NCI-H187 treated with DMSO at 0.1 percent for 48 hours (cell line): ENCODE measurements around the gene FOXI2.

ENCODE experiments used
- DNase-seq: peaks from one replicate; lab custom pipeline; 2025; lab: John Stamatoyannopoulos, UW

FOXI2 gene

DNA sequence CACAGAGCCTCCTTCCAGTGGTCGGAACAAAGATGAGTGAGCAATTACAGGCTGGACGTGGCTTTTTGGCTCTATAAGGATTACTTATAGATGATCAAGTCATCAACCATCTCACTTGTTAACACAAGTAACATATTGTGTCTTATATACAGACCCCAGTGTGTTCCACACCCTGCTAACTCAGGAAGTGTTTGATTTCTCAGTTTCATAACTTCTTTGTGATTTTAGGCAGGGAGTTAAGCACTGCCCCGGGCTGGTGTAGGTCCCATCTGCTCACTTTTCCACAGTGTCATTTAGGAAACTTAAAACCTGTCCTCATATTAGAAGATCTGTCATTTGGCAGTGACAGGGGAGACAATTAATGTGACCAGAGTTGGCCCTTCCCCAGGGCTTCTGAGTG, 6.2 kb downstream of the FOXI2 start:
- DNase-seq = no peak

DNA sequence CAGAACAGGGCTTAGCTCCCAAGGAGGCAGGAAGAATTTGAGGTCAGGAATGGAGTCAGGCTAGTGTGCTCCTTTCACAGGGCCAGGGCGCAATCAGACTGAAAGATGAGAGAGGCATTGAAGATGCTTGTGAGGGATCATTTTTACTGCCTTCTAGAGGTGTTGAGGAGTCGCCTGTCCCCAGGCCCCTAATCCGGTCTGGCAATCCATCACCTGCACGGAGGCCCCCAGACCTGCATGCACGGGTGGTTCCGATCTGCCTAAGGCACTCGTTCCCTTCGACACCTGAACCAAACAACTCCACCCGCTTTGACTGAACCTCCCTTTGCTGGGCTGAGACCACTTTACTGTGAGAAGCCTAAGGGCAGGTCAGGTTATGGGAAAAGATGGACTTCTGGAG, 8.0 kb downstream of the FOXI2 start:
- DNase-seq = no peak

DNA sequence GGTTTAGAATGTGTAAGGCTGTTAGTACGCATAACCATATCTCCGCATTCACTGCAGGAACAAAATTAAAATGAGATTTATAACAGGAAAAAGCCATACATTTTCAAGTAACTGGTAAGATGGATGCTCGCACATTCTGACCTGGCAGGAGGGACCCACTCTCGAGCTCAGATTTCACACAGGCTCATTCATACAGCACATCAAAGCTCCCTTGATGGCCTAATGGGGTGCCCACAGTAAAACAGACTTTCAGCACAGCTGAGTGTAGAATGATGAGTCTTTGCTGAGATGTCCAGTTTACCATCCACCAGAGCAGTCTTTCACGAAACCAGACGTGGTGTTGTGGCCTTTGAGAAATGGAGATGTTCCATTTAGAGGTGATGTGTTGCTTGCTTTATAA, 8.9 kb downstream of the FOXI2 start:
- DNase-seq = no peak

DNA sequence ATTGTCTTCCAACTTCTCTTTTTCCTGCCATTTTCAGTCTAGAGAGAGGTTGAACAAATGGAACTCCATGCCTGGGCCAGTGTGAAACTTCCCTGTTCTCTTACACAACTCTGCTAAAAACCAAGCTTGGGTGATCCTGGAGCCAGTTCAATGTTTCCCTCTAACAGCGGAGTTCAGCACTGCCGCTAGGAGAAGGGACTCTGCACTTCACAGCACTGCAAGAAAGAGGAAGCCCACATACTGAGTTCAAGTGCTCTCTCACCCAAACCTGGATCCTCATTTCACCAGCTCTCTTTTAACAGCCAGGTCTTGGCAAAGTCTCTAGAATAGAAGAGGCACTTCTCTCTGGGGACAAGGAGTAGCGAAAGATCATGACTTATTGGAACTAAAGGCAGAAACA, 18.8 kb downstream of the FOXI2 start:
- no peak for DNase-seq

DNA sequence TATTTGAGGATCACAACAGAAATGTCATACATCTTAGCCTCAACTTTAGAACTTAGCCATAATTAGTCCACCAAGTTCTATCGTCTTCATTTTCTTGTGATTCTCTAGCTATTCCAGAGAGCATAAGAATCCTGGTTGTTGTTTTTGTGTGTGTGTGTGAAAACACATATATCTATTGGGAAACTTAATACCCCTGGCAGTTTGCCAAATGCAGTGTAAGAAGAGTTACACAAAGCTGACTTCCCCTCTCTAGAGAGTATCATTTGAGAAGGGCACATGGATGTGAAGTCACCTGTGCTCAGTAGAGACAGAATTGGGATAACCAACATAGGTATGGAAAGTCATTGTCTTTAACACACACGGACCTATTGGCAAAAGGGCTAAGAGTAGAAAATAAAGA, 19.3 kb downstream of the FOXI2 start:
- no peak for DNase-seq

DNA sequence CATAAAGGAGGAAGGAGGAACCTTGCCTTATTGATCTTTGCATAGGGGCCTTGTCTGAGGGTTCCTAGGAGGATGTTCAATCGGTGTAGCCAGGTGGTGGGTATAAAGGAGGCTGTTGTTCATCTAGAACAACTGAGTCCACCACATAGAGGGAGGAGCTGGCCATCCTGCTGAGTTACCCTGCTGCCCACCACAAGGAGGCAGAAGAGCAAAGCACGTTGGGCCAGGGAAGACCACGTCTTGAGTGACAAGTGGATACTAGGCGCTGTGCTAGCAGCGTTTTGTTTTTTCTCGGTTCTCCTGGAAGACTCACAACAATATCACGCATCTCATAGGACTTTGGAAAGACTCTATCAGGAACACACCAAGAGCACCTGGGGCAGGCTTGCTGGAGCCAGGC, 20.0 kb downstream of the FOXI2 start:
- no peak for DNase-seq

DNA sequence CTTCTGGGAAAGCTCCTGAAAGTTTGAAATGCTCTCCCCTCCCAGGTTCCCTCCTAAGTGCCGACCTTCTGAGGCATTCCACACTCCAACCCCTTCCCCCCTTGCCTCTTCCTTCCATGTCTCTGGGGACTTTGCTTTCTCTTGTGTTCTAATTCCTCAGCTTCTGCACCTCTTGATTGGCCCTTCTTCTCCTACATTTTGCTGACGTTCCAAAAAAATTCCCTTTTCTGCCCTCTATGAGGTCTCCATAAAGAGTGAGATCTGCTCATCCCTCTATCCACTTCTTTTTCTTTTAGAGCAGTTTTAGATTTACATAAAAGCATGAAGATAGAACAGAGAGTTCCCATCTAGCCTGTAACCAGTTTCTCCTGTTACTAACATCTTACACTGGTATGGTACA, 22.3 kb downstream of the FOXI2 start:
- DNase-seq = no peak

DNA sequence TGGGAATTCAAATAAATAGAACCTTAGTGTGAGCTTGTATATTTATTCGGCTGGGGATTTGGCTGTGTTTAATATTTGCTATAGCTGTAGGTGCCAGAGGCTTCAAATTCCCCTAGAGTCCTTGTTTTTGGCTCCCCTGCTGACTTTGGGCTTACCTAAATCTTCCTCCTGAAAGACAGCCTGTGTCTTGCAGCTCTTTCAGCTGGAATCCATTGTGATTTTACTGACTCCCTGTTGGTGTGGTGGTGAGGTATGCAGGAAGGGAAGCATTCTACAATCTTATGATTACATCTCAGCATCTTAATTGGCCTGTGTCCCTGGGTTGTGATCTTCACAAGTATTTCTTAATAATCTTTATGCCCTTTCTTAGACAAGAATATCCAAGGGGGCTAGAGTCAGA, 25.9 kb downstream of the FOXI2 start:
- DNase-seq = no peak

DNA sequence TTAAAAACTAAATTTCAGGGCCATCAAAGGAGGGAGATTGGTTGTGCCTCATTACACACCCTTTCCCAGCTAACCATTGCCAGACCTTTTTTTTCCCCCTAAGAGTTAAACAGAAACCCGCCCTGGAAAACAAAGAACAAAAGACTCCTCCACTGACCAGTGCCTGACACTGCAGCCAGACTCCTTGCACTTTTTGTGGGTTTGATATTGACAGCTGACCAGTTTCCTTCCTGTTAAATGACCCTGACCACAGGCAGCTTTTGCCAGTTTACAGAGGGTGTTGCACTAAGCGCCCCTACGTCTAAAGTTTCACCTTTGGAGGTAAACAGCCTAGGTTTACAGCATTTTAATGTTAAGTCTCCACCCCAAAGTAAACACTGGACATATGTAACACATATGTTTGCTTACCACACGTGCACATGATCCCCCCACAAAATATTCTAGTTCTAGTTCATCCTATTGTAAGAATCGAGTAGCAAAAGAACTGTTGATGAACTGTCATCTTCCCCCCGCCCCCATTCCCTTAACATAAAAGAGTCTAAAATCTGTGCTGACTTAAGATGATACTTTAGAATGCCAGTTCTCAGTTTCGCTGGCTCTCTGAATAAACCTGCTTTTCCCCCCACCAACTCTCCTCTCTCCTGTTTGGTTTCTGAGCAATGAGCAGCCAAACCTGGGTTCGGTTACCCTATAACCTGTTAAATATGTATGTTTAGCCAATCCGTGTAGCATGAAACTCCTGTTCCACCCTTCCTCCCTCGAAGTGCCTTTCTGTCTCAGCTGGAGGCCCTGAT, 38.0 kb downstream of the FOXI2 start:
- no peak for DNase-seq

DNA sequence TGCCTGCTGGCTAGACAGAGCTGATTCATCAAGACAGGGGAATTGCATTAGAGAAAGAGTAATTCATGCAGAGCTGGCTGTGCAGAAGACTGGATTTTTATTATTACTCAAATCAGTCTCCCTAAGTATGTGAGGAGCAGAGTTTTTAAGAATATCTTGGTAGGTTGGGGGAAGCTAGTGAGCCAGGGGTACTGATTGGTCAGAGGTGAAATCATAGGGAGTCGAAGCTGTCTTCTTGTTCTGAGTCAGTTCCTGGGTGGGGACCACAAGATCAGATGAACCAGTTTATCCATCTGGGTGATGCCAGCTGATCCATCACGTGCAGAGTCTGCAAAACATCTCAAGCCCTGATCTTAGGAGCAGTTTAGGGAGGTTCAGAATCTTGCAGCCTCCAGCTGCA, 39.8 kb downstream of the FOXI2 start:
- no peak for DNase-seq

DNA sequence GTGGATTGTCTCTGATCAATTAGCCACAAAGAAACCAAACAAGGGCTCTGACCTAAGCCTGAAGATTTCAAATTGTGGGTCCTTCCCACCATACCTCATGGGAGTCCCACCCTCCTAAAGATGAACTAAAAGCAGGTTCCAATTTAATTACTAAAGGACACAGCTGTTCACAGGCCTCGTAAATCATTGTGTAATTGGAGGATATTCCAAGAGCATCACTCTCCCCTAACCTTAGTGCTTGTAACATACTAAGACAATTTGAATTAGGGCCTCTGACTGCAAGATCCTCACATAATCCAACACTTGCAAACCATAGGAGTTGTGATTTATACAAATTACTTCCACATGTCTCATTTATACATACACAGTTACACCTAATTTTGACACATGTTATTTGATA, 44.4 kb downstream of the FOXI2 start:
- no peak for DNase-seq

DNA sequence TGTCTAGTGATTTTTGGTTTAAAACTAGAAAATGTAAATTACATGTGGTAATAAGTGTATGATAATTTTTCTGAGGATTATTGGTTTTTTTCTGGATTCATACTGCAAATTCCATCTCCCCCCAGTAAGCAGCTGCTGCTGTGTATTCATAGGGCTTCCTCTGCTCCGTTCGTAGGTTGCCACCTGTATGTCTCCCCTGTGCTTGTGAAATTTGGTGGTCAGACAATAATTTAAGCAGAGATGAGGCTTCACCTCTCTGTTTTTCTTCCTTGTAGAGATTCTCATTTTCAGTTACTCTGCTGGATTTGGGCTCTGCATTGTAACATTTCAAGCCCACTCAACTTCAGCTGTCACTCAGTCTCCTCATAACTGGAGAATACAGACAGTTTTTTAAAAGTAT, 50.9 kb downstream of the FOXI2 start:
- DNase-seq = no peak

DNA sequence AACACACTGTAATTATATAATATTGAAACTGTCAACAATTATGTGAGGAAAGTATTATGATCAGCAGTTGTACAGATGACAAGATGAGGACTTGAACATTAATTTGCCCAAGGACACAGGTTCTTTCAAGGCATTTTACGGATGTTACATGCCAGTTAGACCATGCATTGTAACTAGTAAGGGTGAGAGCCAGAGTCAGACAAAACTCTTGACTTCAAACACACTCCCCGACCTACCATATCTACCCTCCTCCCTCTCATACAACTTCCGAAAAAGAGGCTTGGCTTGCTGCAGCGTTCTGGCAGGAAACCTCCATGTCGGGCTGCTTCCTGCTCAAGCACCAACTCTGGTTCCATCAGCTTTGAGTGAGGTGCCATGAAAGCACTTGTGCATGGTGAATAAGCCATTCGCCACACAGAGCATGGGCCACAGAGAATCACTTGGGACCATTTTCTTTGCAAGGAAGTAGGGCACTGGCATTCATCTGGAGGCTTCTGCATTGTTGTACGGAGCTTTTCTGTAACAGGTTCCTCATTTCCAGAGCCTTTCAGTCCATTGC, 53.2 kb downstream of the FOXI2 start:
- DNase-seq = no peak
